ENCODE data around the gene NT5DC1. TPM values are rescaled to one million over a fixed set of nuclear protein-coding genes. Genes with fewer than 3 reads are reported as not detected.

The NT5DC1 gene
- polyA plus RNA-seq, 3 donors: 18.2 to 39.0 (median 28.3) TPM

DNA sequence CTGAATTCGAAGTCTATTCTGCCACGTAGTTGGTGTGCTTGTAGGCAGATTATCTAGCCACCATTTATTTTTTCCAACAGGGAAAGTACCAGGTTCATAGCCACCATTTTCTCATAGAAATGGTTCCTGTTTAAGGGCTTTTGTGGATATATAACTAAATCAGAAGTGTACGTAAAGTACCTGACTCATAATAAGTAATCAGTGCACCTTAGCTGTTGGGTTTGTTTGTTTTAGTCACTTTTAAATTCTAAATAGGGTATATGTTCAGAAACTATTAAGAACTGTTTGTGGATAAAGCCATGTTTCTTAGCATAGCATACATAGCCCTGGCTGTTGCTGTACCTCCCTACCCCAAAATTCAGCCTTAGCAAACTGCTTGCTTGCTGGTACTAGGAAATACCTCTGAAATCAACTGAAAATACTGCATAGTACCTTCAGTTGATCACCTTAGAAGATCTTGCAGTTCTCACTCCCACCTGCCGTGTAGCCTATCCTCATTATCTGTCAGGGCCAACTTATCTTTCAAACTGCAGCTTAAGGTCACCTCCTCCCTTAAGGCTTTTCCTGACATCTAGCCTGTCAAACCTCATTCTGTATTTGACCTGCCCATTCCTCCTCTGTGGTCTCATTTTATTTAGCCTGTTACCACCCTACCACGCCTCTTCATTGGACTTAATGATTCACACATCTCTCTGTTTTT is 69.9 kb downstream of the NT5DC1 start:
- Histone ChIP-seq H3K79me2 (ENCODE audit: insufficient read depth, low read length) (no peaks in the 10 kb centered on the region), H3K27ac (ENCODE audit: low read depth in 1 of 2, low read length in 2 of 2) (no peak overlapping the region), H3K4me1 (ENCODE audit: control insufficient read depth in 1 of 2, insufficient read depth in 2 of 2, low read length in 2 of 2) (no peaks in the 10 kb centered on the region), H3K9ac (ENCODE audit: insufficient read depth, low read length, poor library complexity, severe bottlenecking) (no peak overlapping the region), H3K4me3 (replicated peaks in 1 of 3; ENCODE audit: low read depth in 2 of 3, low read length in 3 of 3) (no peak overlapping the region), H3K27me3 (ENCODE audit: control insufficient read depth in 2 of 2, insufficient read depth in 2 of 2, low read length in 2 of 2) (no peaks in the 10 kb centered on the region), H3K9me3 (replicated peaks in 1 of 2; ENCODE audit: control insufficient read depth in 1 of 2, insufficient read depth in 1 of 2, low read length in 2 of 2) (peaks cover 5 to 13% of the 10 kb centered on the region in 2 donors), H2AFZ (ENCODE audit: insufficient read depth, low read depth, low read length, poor library complexity, severe bottlenecking) (no peak overlapping the region), H3K36me3 (replicated peaks in 1 of 2; ENCODE audit: control insufficient read depth in 1 of 2, insufficient read depth in 2 of 2, low read length in 2 of 2) (no peaks in the 10 kb centered on the region), H3K4me2 (replicated peaks; ENCODE audit: extremely low read depth, low read length, poor library complexity, severe bottlenecking) (no peak overlapping the region), H4K20me1 (ENCODE audit: insufficient read depth, low read length) (no peaks in the 10 kb centered on the region)
- H3K9me3 Mint-ChIP-seq: peaks cover 8 to 23% (median 12%) of the 10 kb centered on the region in 7 donors
- intact Hi-C loops (cut with micrococcal nuclease): no loop called here
- no peaks in the 10 kb centered on the region for H3K27me3 Mint-ChIP-seq (ENCODE audit: low read depth in 3 of 3)
- TF ChIP-seq, protein P1, sequence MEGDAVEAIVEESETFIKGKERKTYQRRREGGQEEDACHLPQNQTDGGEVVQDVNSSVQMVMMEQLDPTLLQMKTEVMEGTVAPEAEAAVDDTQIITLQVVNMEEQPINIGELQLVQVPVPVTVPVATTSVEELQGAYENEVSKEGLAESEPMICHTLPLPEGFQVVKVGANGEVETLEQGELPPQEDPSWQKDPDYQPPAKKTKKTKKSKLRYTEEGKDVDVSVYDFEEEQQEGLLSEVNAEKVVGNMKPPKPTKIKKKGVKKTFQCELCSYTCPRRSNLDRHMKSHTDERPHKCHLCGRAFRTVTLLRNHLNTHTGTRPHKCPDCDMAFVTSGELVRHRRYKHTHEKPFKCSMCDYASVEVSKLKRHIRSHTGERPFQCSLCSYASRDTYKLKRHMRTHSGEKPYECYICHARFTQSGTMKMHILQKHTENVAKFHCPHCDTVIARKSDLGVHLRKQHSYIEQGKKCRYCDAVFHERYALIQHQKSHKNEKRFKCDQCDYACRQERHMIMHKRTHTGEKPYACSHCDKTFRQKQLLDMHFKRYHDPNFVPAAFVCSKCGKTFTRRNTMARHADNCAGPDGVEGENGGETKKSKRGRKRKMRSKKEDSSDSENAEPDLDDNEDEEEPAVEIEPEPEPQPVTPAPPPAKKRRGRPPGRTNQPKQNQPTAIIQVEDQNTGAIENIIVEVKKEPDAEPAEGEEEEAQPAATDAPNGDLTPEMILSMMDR (IDR thresholded peaks at IDR 0.05): no peak
- peaks cover 9% of the 10 kb centered on the region in 2 donors for H3K36me3 Mint-ChIP-seq
- H3K4me3 Mint-ChIP-seq: no peak overlapping the region
- no peak overlapping the region for H3K27ac Mint-ChIP-seq
- DNase-seq: no peak
- 100% methylated on average over 1 of the region's 5 CpGs for WGBS (ENCODE audit: insufficient coverage)
- H3K4me1 Mint-ChIP-seq: no peaks in the 10 kb centered on the region

DNA sequence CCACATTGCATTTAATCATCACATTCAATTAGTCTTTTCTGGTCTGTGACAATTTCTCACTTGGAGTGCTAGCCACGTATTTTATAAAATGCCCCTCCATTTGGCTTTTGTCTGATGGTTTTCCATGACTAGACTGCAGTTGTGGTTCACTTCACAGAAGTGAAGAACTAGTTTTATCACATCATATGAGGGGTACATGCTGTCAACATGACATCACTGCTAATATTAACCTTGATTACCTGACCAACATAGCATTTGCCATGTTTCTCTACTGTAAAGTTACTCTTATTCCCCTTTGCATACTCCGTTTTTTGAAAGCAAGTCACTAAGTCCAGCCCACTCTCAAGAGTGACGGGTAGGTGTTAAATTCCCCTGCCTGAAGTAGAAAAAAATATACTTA is 73.3 kb downstream of the NT5DC1 start:
- peaks cover 4 to 13% of the 10 kb centered on the region in 2 donors for H3K9me3 ChIP-seq (replicated peaks in 1 of 2; ENCODE audit: control insufficient read depth in 1 of 2, insufficient read depth in 1 of 2, low read length in 2 of 2)
- H3K4me1 ChIP-seq (ENCODE audit: control insufficient read depth in 1 of 2, insufficient read depth in 2 of 2, low read length in 2 of 2): no peaks in the 10 kb centered on the region
- H3K4me2 ChIP-seq (replicated peaks; ENCODE audit: extremely low read depth, low read length, poor library complexity, severe bottlenecking): no peak overlapping the region
- peaks cover 8 to 23% (median 13%) of the 10 kb centered on the region in 7 donors for H3K9me3 Mint-ChIP-seq
- no peaks in the 10 kb centered on the region for H3K27me3 Mint-ChIP-seq (ENCODE audit: low read depth in 3 of 3)
- TF ChIP-seq, protein P1 (IDR thresholded peaks at IDR 0.05): no peak
- DNase-seq: no peak
- H4K20me1 ChIP-seq (ENCODE audit: insufficient read depth, low read length): no peaks in the 10 kb centered on the region
- no peaks in the 10 kb centered on the region for H3K79me2 ChIP-seq (ENCODE audit: insufficient read depth, low read length)
- H3K36me3 ChIP-seq (replicated peaks in 1 of 2; ENCODE audit: control insufficient read depth in 1 of 2, insufficient read depth in 2 of 2, low read length in 2 of 2): no peaks in the 10 kb centered on the region
- no peak overlapping the region for H3K27ac Mint-ChIP-seq
- no peak overlapping the region for H3K9ac ChIP-seq (ENCODE audit: insufficient read depth, low read length, poor library complexity, severe bottlenecking)
- H3K4me1 Mint-ChIP-seq: no peaks in the 10 kb centered on the region
- H2AFZ ChIP-seq (ENCODE audit: insufficient read depth, low read depth, low read length, poor library complexity, severe bottlenecking): no peak overlapping the region
- 80% methylated on average over 1 of the region's 3 CpGs for WGBS (ENCODE audit: insufficient coverage)
- no peaks in the 10 kb centered on the region for H3K27me3 ChIP-seq (ENCODE audit: control insufficient read depth in 2 of 2, insufficient read depth in 2 of 2, low read length in 2 of 2)
- H3K4me3 ChIP-seq (replicated peaks in 1 of 3; ENCODE audit: low read depth in 2 of 3, low read length in 3 of 3): no peak overlapping the region
- H3K27ac ChIP-seq (ENCODE audit: low read depth in 1 of 2, low read length in 2 of 2): no peak overlapping the region
- intact Hi-C loops (cut with micrococcal nuclease): no loop called here
- H3K4me3 Mint-ChIP-seq: no peak overlapping the region
- H3K36me3 Mint-ChIP-seq: peaks cover 9% of the 10 kb centered on the region in 2 donors
